IMR-90 (cell line): ENCODE data around the gene TCHP. TPM values are rescaled to one million over a fixed set of nuclear protein-coding genes. Genes with fewer than 3 reads are reported as not detected.

Experiments
- ATAC-seq: fragments of 200-7000 bp; cut with Tn5 transposase; 2 replicates; pipeline ENCODE4 v1.9.1; 2020; ENCODE audit warnings: low read depth, mild to moderate bottlenecking, moderate library complexity
- BruUV-seq: library from RNA; stranded (reverse); fragments of 400-500 nt; replicated peaks from 2 replicates; lab custom pipeline; 2021; lab: Mats Ljungman, UMichigan
- CTCF ChIA-PET: fragments of 300-600 bp; formaldehyde crosslinking; extraction: SDS; loops from one replicate; lab custom pipeline; 2021; ENCODE audit warnings: antibody characterized with exemption; lab: Yijun Ruan, JAX
- POLR2A ChIA-PET: fragments of 300-600 bp; sonication (Branson Sonifier 250); formaldehyde crosslinking; loops from one replicate; lab custom pipeline; 2022; ENCODE audit warnings: antibody characterized with exemption; ENCODE audit not compliant: unreplicated experiment; lab: Charles Lee
- DNase-seq: peaks from one replicate; pipeline ENCODE4 v3.0.0; 2013
- H2AFZ ChIP-seq: replicated peaks from 2 replicates; pipeline ENCODE3; 2013; ENCODE audit warnings: low read length, mild to moderate bottlenecking; ENCODE audit not compliant: poor library complexity
- H2AK5ac ChIP-seq: 2 replicates; pipeline ENCODE4 v1.6.1; 2013; ENCODE audit warnings: low read depth, low read length, inconsistent platforms
- H2AK9ac ChIP-seq: replicated peaks from 2 replicates; pipeline ENCODE3; 2013; ENCODE audit warnings: mild to moderate bottlenecking, low read depth, low read length, moderate library complexity; ENCODE audit not compliant: poor library complexity
- H2BK120ac ChIP-seq: 2 replicates; pipeline ENCODE4 v1.6.1; 2013; ENCODE audit warnings: low read depth, low read length, inconsistent platforms
- H2BK15ac ChIP-seq: 3 replicates; pipeline ENCODE4 v1.6.1; 2013; ENCODE audit warnings: low read depth, low read length, inconsistent platforms
- H2BK20ac ChIP-seq: 2 replicates; pipeline ENCODE4 v1.6.1; 2013; ENCODE audit warnings: low read depth, mild to moderate bottlenecking, inconsistent platforms, low read length, moderate library complexity
- H2BK5ac ChIP-seq: 2 replicates; pipeline ENCODE4 v1.6.1; 2013; ENCODE audit warnings: mild to moderate bottlenecking, low read depth, low read length, inconsistent platforms; ENCODE audit not compliant: poor library complexity, severe bottlenecking
- H3K14ac ChIP-seq: replicated peaks from 2 replicates; pipeline ENCODE4 v1.6.1; 2013; ENCODE audit warnings: low read depth, low read length, inconsistent platforms
- H3K18ac ChIP-seq: 2 replicates; pipeline ENCODE4 v1.6.1; 2013; ENCODE audit warnings: low read depth, low read length, control low read depth
- H3K23ac ChIP-seq: 2 replicates; pipeline ENCODE4 v1.6.1; 2013; ENCODE audit warnings: low read depth, low read length, inconsistent platforms
- H3K27ac ChIP-seq: 2 replicates; pipeline ENCODE4 v1.5.1; 2013; ENCODE audit warnings: mild to moderate bottlenecking, control low read depth, low read length; ENCODE audit not compliant: insufficient read depth
- H3K27me3 ChIP-seq: 2 replicates; pipeline ENCODE4 v1.6.1; 2013; ENCODE audit warnings: low read length; ENCODE audit not compliant: control insufficient read depth, insufficient read depth
- H3K36me3 ChIP-seq: 2 replicates; pipeline ENCODE4 v1.6.1; 2013; ENCODE audit warnings: low read length, mixed read lengths; ENCODE audit not compliant: control insufficient read depth, insufficient read depth
- H3K4ac ChIP-seq: 2 replicates; pipeline ENCODE4 v1.6.1; 2013; ENCODE audit warnings: low read depth, low read length, inconsistent platforms
- H3K4me1 ChIP-seq: 2 replicates; pipeline ENCODE4 v1.6.1; 2013; ENCODE audit warnings: low read length, mixed read lengths; ENCODE audit not compliant: control insufficient read depth, insufficient read depth
- H3K4me2 ChIP-seq: 2 replicates; pipeline ENCODE4 v1.6.1; 2013; ENCODE audit warnings: low read depth, mild to moderate bottlenecking, control low read depth, low read length, moderate library complexity
- H3K4me3 ChIP-seq: 2 replicates; pipeline ENCODE4 v1.5.1; 2013; ENCODE audit warnings: low read depth, mild to moderate bottlenecking, control low read depth, low read length, moderate library complexity; ENCODE audit not compliant: insufficient read depth
- H3K56ac ChIP-seq: 2 replicates; pipeline ENCODE4 v1.6.1; 2013; ENCODE audit warnings: low read length, inconsistent platforms; ENCODE audit not compliant: insufficient read depth; ENCODE audit errors: extremely low read depth
- H3K79me1 ChIP-seq, 2 experiments: 2 replicates each; pipeline ENCODE4 v1.6.1; 2013; ENCODE audit warnings: low read length in 2 of 2, inconsistent platforms in 1 of 2, low read depth in 1 of 2
- H3K9ac ChIP-seq: 2 replicates; pipeline ENCODE4 v1.6.1; 2013; ENCODE audit warnings: low read depth, low read length, control low read depth
- H3K9me1 ChIP-seq: 2 replicates; pipeline ENCODE4 v1.6.1; 2013; ENCODE audit warnings: low read length, inconsistent platforms; ENCODE audit not compliant: insufficient read depth
- H3K9me3 ChIP-seq: 2 replicates; pipeline ENCODE4 v1.6.1; 2013; ENCODE audit warnings: low read length; ENCODE audit not compliant: control insufficient read depth, insufficient read depth
- H4K20me1 ChIP-seq: 2 replicates; pipeline ENCODE4 v1.6.1; 2013; ENCODE audit warnings: low read length, inconsistent platforms; ENCODE audit not compliant: insufficient read depth
- H4K5ac ChIP-seq: 2 replicates; pipeline ENCODE4 v1.6.1; 2013; ENCODE audit warnings: mild to moderate bottlenecking, low read depth, low read length, control low read depth
- H4K8ac ChIP-seq, 2 experiments: 2 replicates each; pipeline ENCODE4 v1.6.1; 2013; ENCODE audit warnings: low read depth in 2 of 2, low read length in 2 of 2, control low read depth in 1 of 2, inconsistent platforms in 1 of 2
- H4K91ac ChIP-seq: 2 replicates; pipeline ENCODE4 v1.6.1; 2013; ENCODE audit warnings: low read depth, low read length, inconsistent platforms; ENCODE audit not compliant: insufficient read depth
- BHLHE40 ChIP-seq: fragments of 150-350 bp; IDR thresholded peaks from 2 replicates; pipeline ENCODE4 v1.6.1; 2016; ENCODE audit warnings: mild to moderate bottlenecking, low read depth, low read length
- CEBPB ChIP-seq: IDR thresholded peaks from 2 replicates; pipeline ENCODE4 v1.6.1; 2012; ENCODE audit warnings: low read depth, low read length, improper control_type of control experiment
- CHD1 ChIP-seq: IDR thresholded peaks from 2 replicates; pipeline ENCODE4 v1.6.1; 2012; ENCODE audit warnings: low read depth, low read length, improper control_type of control experiment
- FOS ChIP-seq: fragments of 150-350 bp; IDR thresholded peaks from 2 replicates; pipeline ENCODE4 v1.6.1; 2016; ENCODE audit warnings: low read depth, low read length
- MAFK ChIP-seq: IDR thresholded peaks from 2 replicates; pipeline ENCODE4 v1.6.1; 2012; ENCODE audit warnings: low read depth, low read length, improper control_type of control experiment
- MAZ ChIP-seq: IDR thresholded peaks from 2 replicates; pipeline ENCODE4 v1.6.1; 2012; ENCODE audit warnings: low read depth, mild to moderate bottlenecking, low read length, improper control_type of control experiment, moderate library complexity, borderline replicate concordance
- MXI1 ChIP-seq: IDR thresholded peaks from 2 replicates; pipeline ENCODE4 v1.6.1; 2012; ENCODE audit warnings: low read depth, mild to moderate bottlenecking, low read length, moderate library complexity, borderline replicate concordance
- NFE2L2 ChIP-seq: fragments of 150-350 bp; IDR thresholded peaks from 2 replicates; pipeline ENCODE4 v1.6.1; 2016; ENCODE audit warnings: low read depth, mild to moderate bottlenecking, low read length
- POLR2A ChIP-seq: IDR thresholded peaks from 2 replicates; pipeline ENCODE4 v1.6.1; 2012; ENCODE audit warnings: mild to moderate bottlenecking, low read depth, low read length
- RAD21 ChIP-seq: IDR thresholded peaks from 2 replicates; pipeline ENCODE4 v1.6.1; 2012; ENCODE audit warnings: low read length, improper control_type of control experiment
- RCOR1 ChIP-seq: IDR thresholded peaks from 2 replicates; pipeline ENCODE4 v1.6.1; 2012; ENCODE audit warnings: mild to moderate bottlenecking, low read length, improper control_type of control experiment; ENCODE audit not compliant: insufficient replicate concordance
- RFX5 ChIP-seq: IDR thresholded peaks from 2 replicates; pipeline ENCODE4 v1.8.0; 2012; ENCODE audit warnings: low read depth, mild to moderate bottlenecking, low read length, moderate library complexity
- SMC3 ChIP-seq: fragments of 150-350 bp; IDR thresholded peaks from 2 replicates; pipeline ENCODE4 v1.6.1; 2016; ENCODE audit warnings: low read depth, mild to moderate bottlenecking, antibody characterized with exemption, low read length, moderate library complexity
- WGBS, 2 experiments: methylation state at CpG; one replicate each; pipeline versions ENCODE4 v1.1.5 to v1.1.7; 2013; ENCODE audit warnings: missing lambda C conversion rate in 2 of 2; ENCODE audit not compliant: insufficient read length in 1 of 2; ENCODE audit errors: extremely low coverage in 2 of 2; 5-methylcytosine and 5-hydroxymethylcytosine counted together
- dilution Hi-C: fragments of 300-500 bp; cut with HindIII; formaldehyde crosslinking; loops from one replicate; pipeline ENCODE4 v1.14.3; 2018; ENCODE audit warnings: low sequenced_read_pairs; ENCODE audit not compliant: unreplicated experiment
- in situ Hi-C: fragments of 300-500 bp; cut with MboI; formaldehyde crosslinking; loops from 3 replicates; pipeline ENCODE4 v1.14.3; 2019; ENCODE audit warnings: low sequenced_read_pairs, inconsistent platforms, mixed read lengths
- intact Hi-C: fragments of 100-400 bp; cut with micrococcal nuclease; formaldehyde crosslinking; loops from 2 replicates; pipeline ENCODE4 v1.10.0; 2022
- polyA plus RNA-seq, 3 experiments: library from polyadenylated mRNA; depleted of rRNA; stranded (reverse); fragments of >200 nt; gene quantifications; 2 replicates each; pipeline ENCODE4 v1.2.3, GENCODE V29; 2012; ENCODE audit warnings: low replicate concordance in 1 of 3
- total RNA-seq: library from RNA; depleted of rRNA; stranded (reverse); fragments of >200 nt; gene quantifications from 2 replicates; pipeline ENCODE4 v1.2.3, GENCODE V29; 2012
- TF ChIP-seq, protein P1 (sequence below): fragments of 150-350 bp; IDR thresholded peaks from 2 replicates; pipeline ENCODE4 v1.6.1; 2017; ENCODE audit warnings: mild to moderate bottlenecking, antibody characterized with exemption, low read length, low read depth
- TF ChIP-seq, protein P2 (sequence below): fragments of 150-350 bp; IDR thresholded peaks from 2 replicates; pipeline ENCODE4 v1.6.1; 2016; ENCODE audit warnings: low read depth, mild to moderate bottlenecking, low read length, moderate library complexity, borderline replicate concordance
- TF ChIP-seq, protein P3 (sequence below): conservative IDR thresholded peaks from 2 replicates; pipeline ENCODE4 v1.5.1; 2012; ENCODE audit warnings: mild to moderate bottlenecking, low read depth, low read length, improper control_type of control experiment

Gene TCHP
- total and polyA plus RNA-seq, 2 of the 4 experiments (the other 2 are of a cell fraction), result 6.1 to 13.4 TPM

DNA sequence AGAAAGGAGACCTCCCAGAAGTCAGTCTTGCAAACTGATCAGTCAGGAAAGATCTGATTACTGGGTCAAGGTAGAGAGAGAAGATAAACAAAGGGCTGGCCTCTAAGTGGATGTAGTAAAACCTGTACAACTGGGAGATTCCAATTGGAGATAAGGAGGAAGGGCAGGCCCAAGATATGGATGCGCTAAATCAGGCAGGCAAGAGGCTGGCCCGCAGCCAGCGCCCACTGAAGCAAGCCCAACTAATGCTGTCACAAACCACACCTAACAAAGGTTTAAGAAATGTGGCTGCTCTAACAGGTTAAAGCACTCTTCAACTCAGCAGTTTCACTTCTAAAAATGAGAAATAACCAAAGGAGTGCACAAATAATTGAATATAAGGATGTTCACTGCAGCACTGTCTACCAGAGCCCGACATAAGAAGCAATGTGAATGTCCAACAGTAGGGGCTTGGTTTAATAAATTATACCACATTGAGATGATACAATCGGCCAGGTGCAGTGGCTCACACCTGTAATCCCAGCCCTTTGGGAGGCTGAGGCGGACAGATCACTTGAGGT lies 24.4 kb upstream of the TCHP start:
- no peak overlapping the region for H2BK20ac ChIP-seq
- dilution Hi-C loops, result no loop called here
- no peak overlapping the region for H3K4ac ChIP-seq
- ATAC-seq, result no peak
- H3K18ac ChIP-seq, result no peak overlapping the region
- CTCF ChIA-PET, result interaction anchor here (1.1 kb wide), 1 partner anchor 22 kb away, joined by 3 read pairs; no protein-coding TSS in a partner anchor
- no CpG with 5 or more reads among the region's 6 CpGs for WGBS, 2 experiments
- peaks cover 6% of the 10 kb centered on the region for H3K4me1 ChIP-seq
- H2BK15ac ChIP-seq, result no peak overlapping the region
- H3K36me3 ChIP-seq, result peaks cover 8% of the 10 kb centered on the region
- no peak overlapping the region for H2AFZ ChIP-seq
- H3K27me3 ChIP-seq, result no peaks in the 10 kb centered on the region
- no peak overlapping the region for H3K9ac ChIP-seq
- no peak overlapping the region for H4K91ac ChIP-seq
- POLR2A ChIA-PET, result no interaction called here
- H3K27ac ChIP-seq, result no peak overlapping the region
- H4K8ac ChIP-seq, result no peak overlapping the region
- H3K14ac ChIP-seq, result no peak overlapping the region
- no peak overlapping the region for H3K56ac ChIP-seq
- H2BK120ac ChIP-seq, result no peak overlapping the region
- H3K9me3 ChIP-seq, result no peaks in the 10 kb centered on the region
- no peak overlapping the region for H3K23ac ChIP-seq
- no peak overlapping the region for H2BK5ac ChIP-seq
- TF ChIP-seq CEBPB (no peak), FOS (no peak), RFX5 (no peak), CHD1 (no peak), MXI1 (no peak), NFE2L2 (no peak), MAZ (no peak), RAD21 (no peak), RCOR1 (no peak), BHLHE40 (no peak), MAFK (no peak), POLR2A (no peak), SMC3 (no peak)
- TF ChIP-seq, protein P1, sequence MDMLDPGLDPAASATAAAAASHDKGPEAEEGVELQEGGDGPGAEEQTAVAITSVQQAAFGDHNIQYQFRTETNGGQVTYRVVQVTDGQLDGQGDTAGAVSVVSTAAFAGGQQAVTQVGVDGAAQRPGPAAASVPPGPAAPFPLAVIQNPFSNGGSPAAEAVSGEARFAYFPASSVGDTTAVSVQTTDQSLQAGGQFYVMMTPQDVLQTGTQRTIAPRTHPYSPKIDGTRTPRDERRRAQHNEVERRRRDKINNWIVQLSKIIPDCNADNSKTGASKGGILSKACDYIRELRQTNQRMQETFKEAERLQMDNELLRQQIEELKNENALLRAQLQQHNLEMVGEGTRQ, result no peak
- TF ChIP-seq, protein P2, sequence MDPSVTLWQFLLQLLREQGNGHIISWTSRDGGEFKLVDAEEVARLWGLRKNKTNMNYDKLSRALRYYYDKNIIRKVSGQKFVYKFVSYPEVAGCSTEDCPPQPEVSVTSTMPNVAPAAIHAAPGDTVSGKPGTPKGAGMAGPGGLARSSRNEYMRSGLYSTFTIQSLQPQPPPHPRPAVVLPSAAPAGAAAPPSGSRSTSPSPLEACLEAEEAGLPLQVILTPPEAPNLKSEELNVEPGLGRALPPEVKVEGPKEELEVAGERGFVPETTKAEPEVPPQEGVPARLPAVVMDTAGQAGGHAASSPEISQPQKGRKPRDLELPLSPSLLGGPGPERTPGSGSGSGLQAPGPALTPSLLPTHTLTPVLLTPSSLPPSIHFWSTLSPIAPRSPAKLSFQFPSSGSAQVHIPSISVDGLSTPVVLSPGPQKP, result no peak
- TF ChIP-seq, protein P3, sequence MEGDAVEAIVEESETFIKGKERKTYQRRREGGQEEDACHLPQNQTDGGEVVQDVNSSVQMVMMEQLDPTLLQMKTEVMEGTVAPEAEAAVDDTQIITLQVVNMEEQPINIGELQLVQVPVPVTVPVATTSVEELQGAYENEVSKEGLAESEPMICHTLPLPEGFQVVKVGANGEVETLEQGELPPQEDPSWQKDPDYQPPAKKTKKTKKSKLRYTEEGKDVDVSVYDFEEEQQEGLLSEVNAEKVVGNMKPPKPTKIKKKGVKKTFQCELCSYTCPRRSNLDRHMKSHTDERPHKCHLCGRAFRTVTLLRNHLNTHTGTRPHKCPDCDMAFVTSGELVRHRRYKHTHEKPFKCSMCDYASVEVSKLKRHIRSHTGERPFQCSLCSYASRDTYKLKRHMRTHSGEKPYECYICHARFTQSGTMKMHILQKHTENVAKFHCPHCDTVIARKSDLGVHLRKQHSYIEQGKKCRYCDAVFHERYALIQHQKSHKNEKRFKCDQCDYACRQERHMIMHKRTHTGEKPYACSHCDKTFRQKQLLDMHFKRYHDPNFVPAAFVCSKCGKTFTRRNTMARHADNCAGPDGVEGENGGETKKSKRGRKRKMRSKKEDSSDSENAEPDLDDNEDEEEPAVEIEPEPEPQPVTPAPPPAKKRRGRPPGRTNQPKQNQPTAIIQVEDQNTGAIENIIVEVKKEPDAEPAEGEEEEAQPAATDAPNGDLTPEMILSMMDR, result no peak
- no peak overlapping the region for H2AK5ac ChIP-seq
- no peak overlapping the region for H3K4me2 ChIP-seq
- no peak overlapping the region for H3K4me3 ChIP-seq
- no peak overlapping the region for H2AK9ac ChIP-seq
- intact Hi-C loops, result no loop called here
- no TSS peak for BruUV-seq
- no peak overlapping the region for H4K5ac ChIP-seq
- peaks cover 34% of the 10 kb centered on the region for H4K20me1 ChIP-seq
- in situ Hi-C loops, result no loop called here
- peaks cover 25% of the 10 kb centered on the region for H3K9me1 ChIP-seq
- no peak for DNase-seq
- H3K79me1 ChIP-seq, result peaks cover 39 to 79% of the 10 kb centered on the region in 2 experiments
